ENCODE data around the gene NR2C2AP. TPM values are rescaled to one million over a fixed set of nuclear protein-coding genes. Genes with fewer than 3 reads are reported as not detected.
A peak's percentile ranks its signal among the peaks of the same experiment; 100 is the strongest.

NR2C2AP gene
- 10 to 100 TPM; 11.1 to 23.4 (median 14.7) TPM for total RNA-seq
- polyA plus RNA-seq: 10 to 100 TPM in 2 of 3 donors, 1 to 10 TPM in 1; 8.3 to 25.3 (median 11.4) TPM

DNA sequence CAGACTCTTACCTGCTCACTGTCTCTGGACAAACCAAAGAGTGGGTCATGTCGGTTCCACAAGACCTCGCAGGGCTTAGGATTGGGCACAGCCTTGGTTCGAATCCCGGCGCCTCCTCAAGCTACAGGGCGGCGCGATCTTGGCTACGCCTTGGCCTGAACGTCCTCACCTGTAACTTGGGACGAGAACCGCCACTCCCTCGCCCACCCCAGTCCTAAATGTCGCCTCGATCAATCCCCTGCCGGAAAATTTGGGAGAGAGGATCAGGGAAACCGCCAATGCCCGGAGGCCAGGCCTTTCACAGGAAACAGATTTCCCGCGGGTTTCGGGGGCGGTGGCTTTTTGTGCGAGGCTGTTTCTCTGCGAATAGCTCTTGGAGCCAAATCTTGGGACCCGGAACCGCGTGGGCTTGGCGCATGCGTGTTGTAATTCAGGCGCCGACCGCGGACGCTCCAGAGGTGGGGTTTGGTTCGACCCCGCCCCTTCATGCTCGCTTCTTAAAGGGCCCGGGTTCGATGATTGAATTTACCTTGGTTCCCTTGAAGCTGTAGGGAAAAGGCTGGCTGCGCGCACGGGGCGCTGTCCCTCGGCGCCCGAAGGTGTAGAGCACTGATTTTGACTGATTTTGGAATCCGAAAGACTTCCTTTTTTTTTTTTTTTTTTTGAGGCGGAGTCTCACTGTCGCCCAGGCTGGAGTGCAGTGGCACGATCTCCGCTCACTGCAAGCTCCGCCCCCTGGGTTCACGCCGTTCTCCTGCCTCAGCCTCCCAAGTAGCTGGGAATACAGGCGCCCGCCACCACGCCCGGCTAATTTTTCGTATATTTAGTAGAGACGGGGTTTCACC, at the start of gene NR2C2AP:
NR2C2AP (minus strand) TSS at position 403 of the 845 bp plus-strand sequence; CDS start at position 49, 354 bp downstream.
- peaks cover 0 to 24% (median 14%) of the 10 kb centered on the region in 4 donors for H3K36me3 ChIP-seq
- TF ChIP-seq POLR2AphosphoS5 (IDR thresholded peaks at IDR 0.05) (peak; percentile 41 to 52 (median 50)), EP300 (IDR thresholded peaks at IDR 0.05) (no peak), POLR2A (IDR thresholded peaks at IDR 0.05) (no peak), CTCF (IDR thresholded peaks at IDR 0.05) (no peak)
- intact Hi-C loops (cut with DNase I): loop anchor here (1.0 kb wide), 1 partner anchor 11 kb away; the partner anchor contains the start of genes BORCS8 and RFXANK
- DNase-seq: peak; percentile 95
- H3K9me3 ChIP-seq: no peaks in the 10 kb centered on the region
- 4 to 6% methylated on average over 60 of the region's 60 CpGs for WGBS, 2 donors
- peak within 1 kb of the TSS; percentile 53 to 68 (median 58) for H3K4me3 ChIP-seq
- peaks cover 0 to 15% (median under 1%) of the 10 kb centered on the region in 3 donors for H3K27me3 ChIP-seq
- peaks cover 0 to 14% (median 11%) of the 10 kb centered on the region in 4 donors for H3K4me1 ChIP-seq
- H3K27ac ChIP-seq: peak within 1 kb of the TSS; percentile 74 to 82 (median 78)

- Histone ChIP-seq H3K27ac (no peak overlapping the region), H3K4me3 (no peak overlapping the region), H3K36me3 (no peaks in the 10 kb centered on the region), H3K4me1 (no peaks in the 10 kb centered on the region), H3K9me3 (no peaks in the 10 kb centered on the region), H3K27me3 (peaks cover 0 to 41% (median 3%) of the 10 kb centered on the region in 3 donors)
- 48 to 68% methylated on average over 5 of the region's 5 CpGs for WGBS, 2 donors
- TF ChIP-seq POLR2AphosphoS5 (IDR thresholded peaks at IDR 0.05): no peak
- TF ChIP-seq EP300 (IDR thresholded peaks at IDR 0.05): no peak
- no peak for TF ChIP-seq POLR2A (IDR thresholded peaks at IDR 0.05)
- TF ChIP-seq CTCF (IDR thresholded peaks at IDR 0.05): no peak
- no peak for DNase-seq
- intact Hi-C loops (cut with DNase I): no loop called here
Measured at GRCh38 chr19:19250196-19250801, 47.1 kb upstream of the NR2C2AP start.

GRCh38 chr19:19240476-19240875, 37.3 kb upstream of the NR2C2AP start:
- intact Hi-C loops (cut with DNase I): no loop called here
- Histone ChIP-seq H3K27ac (no peak overlapping the region), H3K36me3 (no peaks in the 10 kb centered on the region), H3K27me3 (peaks cover 0 to 22% (median 11%) of the 10 kb centered on the region in 3 donors), H3K4me1 (no peaks in the 10 kb centered on the region), H3K4me3 (no peak overlapping the region), H3K9me3 (peaks cover 0 to under 1% (median 0%) of the 10 kb centered on the region in 4 donors)
- TF ChIP-seq EP300 (IDR thresholded peaks at IDR 0.05): no peak
- DNase-seq: no peak
- WGBS, 2 donors: 79 to 80% methylated on average over 9 of the region's 9 CpGs

DNA sequence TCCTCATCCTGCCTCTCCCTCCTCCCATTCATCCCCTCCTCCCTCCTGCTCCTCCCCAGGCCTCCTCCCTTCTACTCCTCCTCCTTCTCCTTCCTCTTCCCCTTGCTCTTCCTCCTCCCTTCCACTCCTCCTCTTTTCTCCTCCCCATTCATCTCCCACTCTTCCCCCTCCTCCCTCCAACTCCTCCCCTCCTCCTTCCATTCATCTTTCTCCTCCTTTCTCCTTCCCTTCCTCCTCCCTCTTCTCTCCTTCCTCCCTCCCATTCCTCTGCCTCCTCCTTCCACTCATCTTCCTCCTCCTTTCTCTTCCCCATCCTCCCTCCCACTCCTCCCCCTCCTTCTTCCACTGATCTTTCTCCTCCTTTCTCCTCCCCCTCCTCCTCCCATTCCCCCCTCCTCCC, 36.5 kb upstream of the NR2C2AP start:
- peaks cover 0 to 22% (median 11%) of the 10 kb centered on the region in 3 donors for H3K27me3 ChIP-seq

More for the DNA sequence above, 36.5 kb upstream of the NR2C2AP start:
- Histone ChIP-seq H3K36me3 (no peaks in the 10 kb centered on the region), H3K27ac (no peak overlapping the region), H3K4me1 (no peaks in the 10 kb centered on the region), H3K9me3 (peaks cover 4 to 7% (median 6%) of the 10 kb centered on the region in 4 donors), H3K4me3 (no peak overlapping the region)
- no peak for DNase-seq
- intact Hi-C loops (cut with DNase I): no loop called here
- no peak for TF ChIP-seq POLR2A (IDR thresholded peaks at IDR 0.05)
- no peak for TF ChIP-seq POLR2AphosphoS5 (IDR thresholded peaks at IDR 0.05)
- TF ChIP-seq EP300 (IDR thresholded peaks at IDR 0.05): no peak
- no peak for TF ChIP-seq CTCF (IDR thresholded peaks at IDR 0.05)

All from sigmoid colon (tissue), 7 donors.